Measurements from ENCODE around the gene CLDN6.

The CLDN6 gene

DNA sequence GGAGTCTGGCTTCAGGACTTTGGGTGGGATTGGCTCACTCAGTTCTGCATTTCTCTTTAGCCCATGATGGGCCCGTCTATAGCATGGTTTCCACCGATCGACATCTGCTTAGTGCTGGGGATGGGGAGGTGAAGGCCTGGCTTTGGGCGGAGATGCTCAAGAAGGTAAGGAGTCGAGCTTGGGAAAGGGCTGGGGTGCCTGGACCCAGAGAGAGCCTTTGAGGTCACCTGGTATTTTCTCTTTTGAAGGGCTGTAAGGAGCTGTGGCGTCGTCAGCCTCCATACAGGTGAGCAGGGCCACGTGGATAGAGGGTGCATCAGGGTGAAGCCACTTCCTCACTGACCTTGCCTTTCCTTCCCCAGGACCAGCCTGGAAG is 8.0 kb upstream of the CLDN6 start:
- Histone ChIP-seq H3K27ac (ENCODE audit: low read depth, low read length) (no peak overlapping the region), H3K4me1 (ENCODE audit: control insufficient read depth, insufficient read depth, low read length) (peaks cover 32% of the 10 kb centered on the region), H3K9me3 (ENCODE audit: control insufficient read depth, insufficient read depth, low read depth, low read length) (no peaks in the 10 kb centered on the region), H3K27me3 (ENCODE audit: control insufficient read depth, insufficient read depth, low read length) (peaks cover 26% of the 10 kb centered on the region), H3K4me3 (ENCODE audit: low read depth, low read length) (no peak overlapping the region), H3K36me3 (ENCODE audit: control insufficient read depth, insufficient read depth, low read length) (peaks cover 36% of the 10 kb centered on the region), H3K9ac (ENCODE audit: low read length) (no peak overlapping the region)

DNA sequence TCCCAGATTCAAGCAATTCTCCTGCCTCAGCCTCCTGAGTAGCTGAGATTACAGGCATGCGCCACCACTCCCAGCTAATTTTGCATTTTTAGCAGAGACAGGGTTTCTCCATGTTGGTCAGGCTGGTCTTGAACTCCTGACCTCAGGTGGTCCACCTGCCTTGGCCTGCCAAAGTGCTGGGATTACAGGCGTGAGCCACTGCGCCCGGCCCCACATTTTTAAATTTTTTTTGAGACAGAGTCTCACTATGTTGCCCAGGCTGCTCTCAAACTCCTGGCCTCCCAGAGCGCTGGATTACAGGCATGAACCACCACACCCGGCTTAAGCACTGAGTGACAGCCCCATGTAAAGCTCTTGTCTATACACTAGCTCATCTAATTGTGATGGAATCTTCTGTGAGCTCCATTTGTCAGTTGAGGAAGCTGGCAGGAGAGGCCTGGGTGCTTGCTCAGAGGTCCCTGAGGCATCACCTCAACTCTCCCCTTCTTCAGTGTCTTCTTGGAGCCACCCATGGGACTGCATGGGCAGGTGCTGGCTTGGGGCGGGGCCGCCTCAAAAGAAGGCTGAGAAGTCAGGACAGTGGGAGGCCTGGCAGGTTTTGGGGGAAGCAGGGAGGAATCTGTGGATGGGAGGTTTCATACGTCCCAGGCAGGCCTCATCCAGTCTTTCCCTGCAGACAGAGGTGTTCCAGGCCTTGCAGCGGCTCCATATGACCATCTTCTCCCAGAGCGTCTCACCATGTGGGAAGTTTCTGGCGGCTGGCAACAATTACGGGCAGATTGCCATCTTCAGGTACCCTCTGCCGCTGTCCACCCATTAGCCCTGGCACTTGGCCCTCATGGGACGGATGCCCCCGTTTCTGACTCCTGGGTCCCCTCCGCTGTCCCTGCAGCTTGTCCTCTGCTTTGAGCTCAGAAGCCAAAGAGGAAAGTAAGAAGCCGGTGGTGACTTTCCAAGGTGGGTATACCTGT is 7.3 kb upstream of the CLDN6 start:
- no peaks in the 10 kb centered on the region for H3K9me3 ChIP-seq (ENCODE audit: control insufficient read depth, insufficient read depth, low read depth, low read length)
- no peak overlapping the region for H3K9ac ChIP-seq (ENCODE audit: low read length)
- H3K27me3 ChIP-seq (ENCODE audit: control insufficient read depth, insufficient read depth, low read length), result peaks cover 19% of the 10 kb centered on the region
- H3K36me3 ChIP-seq (ENCODE audit: control insufficient read depth, insufficient read depth, low read length), result peaks cover 36% of the 10 kb centered on the region
- peaks cover 30% of the 10 kb centered on the region for H3K4me1 ChIP-seq (ENCODE audit: control insufficient read depth, insufficient read depth, low read length)
- no peak overlapping the region for H3K4me3 ChIP-seq (ENCODE audit: low read depth, low read length)
- no peak overlapping the region for H3K27ac ChIP-seq (ENCODE audit: low read depth, low read length)

DNA sequence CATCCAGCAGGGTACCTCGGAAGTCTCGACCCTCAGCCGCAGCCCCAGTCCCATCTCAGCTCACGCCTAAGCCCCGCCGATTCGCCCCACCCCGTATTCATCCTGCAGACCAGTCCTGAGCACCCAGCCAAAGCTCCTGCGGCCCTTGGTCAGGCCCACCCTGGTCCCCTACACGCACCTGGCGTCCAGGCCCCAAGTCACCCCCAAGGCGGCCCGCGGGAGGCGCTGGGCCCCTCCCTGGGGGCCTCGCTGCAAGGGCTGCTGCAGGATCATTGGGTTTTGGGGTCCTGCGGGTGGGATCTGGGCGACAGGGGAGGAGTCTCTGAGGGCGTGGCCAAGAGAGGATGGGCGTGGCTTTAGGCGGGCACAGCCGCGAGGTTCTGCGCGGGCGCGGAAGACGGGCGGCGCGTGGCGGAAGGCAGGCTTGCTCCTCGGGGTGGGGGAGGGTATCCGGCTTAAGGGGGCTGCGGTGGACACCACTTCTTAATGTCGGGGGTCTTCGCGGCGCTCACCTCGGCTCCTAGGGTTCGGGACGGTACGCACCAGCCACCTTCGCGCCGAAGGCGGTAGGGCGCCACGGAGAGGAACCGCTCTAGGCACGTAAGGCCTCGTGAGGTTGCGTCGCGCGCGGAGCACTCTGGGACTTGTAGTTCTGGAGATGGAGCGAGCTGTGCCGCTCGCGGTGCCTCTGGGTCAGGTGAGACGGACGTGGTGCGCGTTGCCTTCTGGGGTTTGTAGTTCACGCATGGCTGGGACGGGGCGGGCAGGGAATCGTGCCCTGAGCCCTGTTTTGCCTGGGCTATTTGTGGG is 5.9 kb upstream of the CLDN6 start, which contains the start of the genes HCFC1R1 and THOC6:
HCFC1R1 (minus strand) TSS at position 274 of the 810 bp plus-strand sequence; CDS start at position 273, 1 bp downstream.
THOC6 (plus strand) TSS at position 367 of the 810 bp plus-strand sequence; CDS start at position 659, 292 bp downstream.
- Histone ChIP-seq H3K36me3 (ENCODE audit: control insufficient read depth, insufficient read depth, low read length) (peaks cover 36% of the 10 kb centered on the region), H3K9me3 (ENCODE audit: control insufficient read depth, insufficient read depth, low read depth, low read length) (no peaks in the 10 kb centered on the region), H3K27ac (ENCODE audit: low read depth, low read length) (peak within 1 kb of the TSS; percentile 99), H3K9ac (ENCODE audit: low read length) (peak within 1 kb of the TSS; percentile 98), H3K27me3 (ENCODE audit: control insufficient read depth, insufficient read depth, low read length) (peaks cover 5% of the 10 kb centered on the region; the same call in 1 of the 2 replicates), H3K4me1 (ENCODE audit: control insufficient read depth, insufficient read depth, low read length) (peaks cover 30% of the 10 kb centered on the region), H3K4me3 (ENCODE audit: low read depth, low read length) (peak within 1 kb of the TSS; percentile 94)

DNA sequence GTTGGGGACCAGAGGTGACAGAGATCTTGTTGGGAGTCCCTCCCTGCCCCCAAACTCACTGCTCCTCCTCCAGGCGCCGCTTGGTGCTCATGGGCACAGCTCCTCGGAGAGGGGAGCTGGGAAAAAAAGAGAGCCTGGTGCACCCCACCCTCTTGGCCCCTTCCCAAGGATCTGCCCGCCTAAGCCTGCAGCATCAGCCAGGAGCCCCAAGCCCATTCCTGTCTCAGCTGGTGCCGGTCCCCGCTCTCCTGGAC is 5.4 kb upstream of the CLDN6 start:
- Histone ChIP-seq H3K36me3 (ENCODE audit: control insufficient read depth, insufficient read depth, low read length) (peaks cover 36% of the 10 kb centered on the region), H3K9ac (ENCODE audit: low read length) (peak overlapping the region; percentile 98), H3K27ac (ENCODE audit: low read depth, low read length) (peak overlapping the region; percentile 99; the same call in 1 of the 2 replicates), H3K9me3 (ENCODE audit: control insufficient read depth, insufficient read depth, low read depth, low read length) (no peaks in the 10 kb centered on the region), H3K4me1 (ENCODE audit: control insufficient read depth, insufficient read depth, low read length) (peaks cover 28% of the 10 kb centered on the region), H3K4me3 (ENCODE audit: low read depth, low read length) (peak overlapping the region; percentile 94), H3K27me3 (ENCODE audit: control insufficient read depth, insufficient read depth, low read length) (no peaks in the 10 kb centered on the region)

DNA sequence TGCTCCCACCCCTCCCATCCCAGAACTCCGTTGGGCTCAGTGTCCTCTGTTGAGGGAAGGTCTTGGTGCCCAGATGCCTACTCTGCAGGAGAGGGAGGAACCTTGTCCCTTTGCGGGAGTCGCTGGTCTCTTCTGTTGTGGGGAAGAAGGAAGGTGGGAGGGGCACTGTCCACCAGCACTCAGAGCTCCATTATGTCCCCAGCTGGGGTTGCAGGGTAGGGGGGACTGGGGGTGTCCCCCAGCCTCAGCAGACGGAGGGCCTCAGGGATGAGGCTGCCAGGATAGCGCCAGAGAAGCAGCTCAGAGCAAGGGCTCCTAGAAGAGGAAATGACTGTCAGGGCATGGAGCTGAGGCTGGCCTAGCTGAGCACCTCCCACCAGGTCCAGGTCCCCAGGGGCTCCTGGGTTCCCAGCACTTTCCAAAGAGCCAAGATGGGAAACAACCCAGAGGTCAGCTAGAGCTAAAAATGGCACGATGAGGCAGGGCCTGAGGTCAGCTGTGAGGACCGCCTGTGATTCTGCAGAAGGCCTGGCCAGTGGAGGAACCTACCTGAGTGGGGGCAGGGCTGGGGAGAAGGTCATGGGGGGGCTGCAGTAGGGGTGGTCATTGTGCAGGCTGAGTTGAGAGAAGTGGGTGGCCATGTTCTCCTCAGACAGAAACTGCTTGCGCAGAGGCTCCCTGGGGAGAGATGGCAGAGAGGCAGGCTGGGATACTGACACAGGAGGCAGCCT is 4.9 kb upstream of the CLDN6 start:
- H3K9me3 ChIP-seq (ENCODE audit: control insufficient read depth, insufficient read depth, low read depth, low read length), result no peaks in the 10 kb centered on the region
- peak overlapping the region; percentile 94 for H3K4me3 ChIP-seq (ENCODE audit: low read depth, low read length)
- H3K4me1 ChIP-seq (ENCODE audit: control insufficient read depth, insufficient read depth, low read length), result peaks cover 28% of the 10 kb centered on the region
- peaks cover 36% of the 10 kb centered on the region for H3K36me3 ChIP-seq (ENCODE audit: control insufficient read depth, insufficient read depth, low read length)
- no peaks in the 10 kb centered on the region for H3K27me3 ChIP-seq (ENCODE audit: control insufficient read depth, insufficient read depth, low read length)
- H3K9ac ChIP-seq (ENCODE audit: low read length), result peak overlapping the region; percentile 98
- H3K27ac ChIP-seq (ENCODE audit: low read depth, low read length), result peak overlapping the region; percentile 99

DNA sequence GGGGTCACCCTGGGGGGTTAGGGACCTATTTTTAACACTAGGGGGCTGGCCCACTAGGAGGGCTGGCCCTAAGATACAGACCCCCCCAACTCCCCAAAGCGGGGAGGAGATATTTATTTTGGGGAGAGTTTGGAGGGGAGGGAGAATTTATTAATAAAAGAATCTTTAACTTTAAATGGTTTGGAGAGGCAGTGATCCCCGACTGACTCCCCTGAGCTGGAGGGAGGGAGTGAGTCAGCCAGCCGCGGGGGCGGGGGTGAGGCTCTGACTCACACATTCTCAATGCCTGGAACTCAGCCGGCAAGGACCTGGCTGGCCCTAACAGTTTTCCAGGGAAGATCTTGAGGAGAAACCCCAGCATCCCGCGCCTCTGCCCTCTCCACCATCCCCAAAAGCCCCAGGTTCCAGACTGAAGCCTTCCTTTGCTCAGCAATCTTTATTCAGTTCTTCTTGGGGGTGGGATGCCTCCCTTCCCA is 4.3 kb upstream of the CLDN6 start:
- H3K9ac ChIP-seq (ENCODE audit: low read length), result peak overlapping the region; percentile 98
- no peaks in the 10 kb centered on the region for H3K27me3 ChIP-seq (ENCODE audit: control insufficient read depth, insufficient read depth, low read length)
- peaks cover 22% of the 10 kb centered on the region for H3K4me1 ChIP-seq (ENCODE audit: control insufficient read depth, insufficient read depth, low read length)
- peaks cover 34% of the 10 kb centered on the region for H3K36me3 ChIP-seq (ENCODE audit: control insufficient read depth, insufficient read depth, low read length)
- peak overlapping the region; percentile 94 for H3K4me3 ChIP-seq (ENCODE audit: low read depth, low read length)
- peak overlapping the region; percentile 99 for H3K27ac ChIP-seq (ENCODE audit: low read depth, low read length)
- no peaks in the 10 kb centered on the region for H3K9me3 ChIP-seq (ENCODE audit: control insufficient read depth, insufficient read depth, low read depth, low read length)

DNA sequence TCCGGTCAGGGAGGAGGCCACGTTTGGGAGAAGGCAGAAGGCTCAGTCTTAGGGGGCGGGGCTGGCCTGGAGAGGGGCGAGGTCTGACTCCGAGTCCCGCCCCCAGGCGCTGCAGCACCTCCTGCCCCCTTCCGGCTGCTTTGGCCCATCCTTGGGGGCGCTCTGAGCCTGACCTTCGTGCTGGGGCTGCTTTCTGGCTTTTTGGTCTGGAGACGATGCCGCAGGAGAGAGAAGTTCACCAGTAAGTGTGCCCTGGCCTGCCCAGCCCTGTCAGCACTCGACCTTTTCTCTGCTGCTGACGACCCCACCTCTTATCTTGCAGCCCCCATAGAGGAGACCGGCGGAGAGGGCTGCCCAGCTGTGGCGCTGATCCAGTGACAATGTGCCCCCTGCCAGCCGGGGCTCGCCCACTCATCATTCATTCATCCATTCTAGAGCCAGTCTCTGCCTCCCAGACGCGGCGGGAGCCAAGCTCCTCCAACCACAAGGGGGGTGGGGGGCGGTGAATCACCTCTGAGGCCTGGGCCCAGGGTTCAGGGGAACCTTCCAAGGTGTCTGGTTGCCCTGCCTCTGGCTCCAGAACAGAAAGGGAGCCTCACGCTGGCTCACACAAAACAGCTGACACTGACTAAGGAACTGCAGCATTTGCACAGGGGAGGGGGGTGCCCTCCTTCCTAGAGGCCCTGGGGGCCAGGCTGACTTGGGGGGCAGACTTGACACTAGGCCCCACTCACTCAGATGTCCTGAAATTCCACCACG is 3.6 kb upstream of the CLDN6 start:
- H3K36me3 ChIP-seq (ENCODE audit: control insufficient read depth, insufficient read depth, low read length), result peaks cover 27% of the 10 kb centered on the region
- H3K9ac ChIP-seq (ENCODE audit: low read length), result peak overlapping the region; percentile 98
- peaks cover 22% of the 10 kb centered on the region for H3K4me1 ChIP-seq (ENCODE audit: control insufficient read depth, insufficient read depth, low read length)
- peak overlapping the region; percentile 94 for H3K4me3 ChIP-seq (ENCODE audit: low read depth, low read length)
- peak overlapping the region; percentile 99 for H3K27ac ChIP-seq (ENCODE audit: low read depth, low read length)
- H3K27me3 ChIP-seq (ENCODE audit: control insufficient read depth, insufficient read depth, low read length), result no peaks in the 10 kb centered on the region
- H3K9me3 ChIP-seq (ENCODE audit: control insufficient read depth, insufficient read depth, low read depth, low read length), result no peaks in the 10 kb centered on the region

DNA sequence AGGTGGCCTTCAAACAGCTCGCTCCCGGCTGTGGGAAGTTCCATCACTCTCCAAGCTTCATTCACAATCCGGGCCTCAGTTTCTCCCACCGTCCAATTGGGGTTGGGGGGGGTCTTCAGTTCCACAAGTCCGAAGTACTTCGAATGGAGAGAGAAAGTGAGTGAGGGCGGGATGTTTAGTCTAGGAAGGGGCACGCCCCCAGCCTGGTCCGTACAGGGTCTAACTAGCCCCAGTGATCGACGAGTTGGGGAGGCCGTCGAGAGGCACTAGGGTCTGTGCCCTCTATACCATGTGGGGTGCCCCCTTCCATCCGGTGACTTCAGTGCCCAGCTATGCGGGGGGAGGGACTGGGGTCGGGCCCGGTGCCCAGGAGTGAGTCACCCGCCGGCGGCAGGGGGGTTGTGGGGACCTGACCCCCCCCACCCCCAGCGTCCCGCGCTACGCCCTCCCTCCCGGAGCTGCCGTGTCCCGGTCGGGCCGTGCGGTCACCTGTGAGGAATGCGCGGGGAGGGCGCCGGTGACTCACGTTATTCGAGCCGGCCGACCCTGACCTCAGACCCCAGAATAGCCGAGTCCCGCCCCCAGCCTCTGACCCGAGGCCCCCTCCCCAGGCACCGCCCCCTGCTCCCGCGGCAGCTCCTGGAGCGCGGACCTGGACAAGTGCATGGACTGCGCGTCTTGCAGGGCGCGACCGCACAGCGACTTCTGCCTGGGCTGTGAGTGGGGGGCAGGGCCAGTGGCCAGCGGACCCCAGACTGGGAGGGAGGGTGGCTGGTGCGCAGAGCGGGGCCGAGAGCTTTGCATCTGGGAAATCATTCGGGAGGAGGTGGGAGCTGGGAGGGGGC is 2.8 kb upstream of the CLDN6 start:
- Histone ChIP-seq H3K27ac (ENCODE audit: low read depth, low read length) (peak overlapping the region; percentile 99), H3K4me1 (ENCODE audit: control insufficient read depth, insufficient read depth, low read length) (peaks cover 27% of the 10 kb centered on the region), H3K4me3 (ENCODE audit: low read depth, low read length) (peak overlapping the region; percentile 94), H3K27me3 (ENCODE audit: control insufficient read depth, insufficient read depth, low read length) (no peaks in the 10 kb centered on the region), H3K9ac (ENCODE audit: low read length) (peak overlapping the region; percentile 98), H3K9me3 (ENCODE audit: control insufficient read depth, insufficient read depth, low read depth, low read length) (no peaks in the 10 kb centered on the region), H3K36me3 (ENCODE audit: control insufficient read depth, insufficient read depth, low read length) (peaks cover 25% of the 10 kb centered on the region)

DNA sequence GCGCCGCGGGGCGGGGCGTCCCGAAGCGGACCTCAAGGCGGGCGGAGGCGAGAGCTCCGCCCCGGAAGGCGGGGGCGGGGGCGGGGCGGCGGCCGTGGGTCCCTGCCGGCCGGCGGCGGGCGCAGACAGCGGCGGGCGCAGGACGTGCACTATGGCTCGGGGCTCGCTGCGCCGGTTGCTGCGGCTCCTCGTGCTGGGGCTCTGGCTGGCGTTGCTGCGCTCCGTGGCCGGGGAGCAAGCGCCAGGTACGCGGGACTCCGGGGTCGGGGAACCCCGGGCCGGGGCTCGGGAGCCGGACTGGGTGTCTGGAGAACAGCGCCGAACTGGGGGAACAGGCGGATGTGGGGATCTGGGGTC is 2.2 kb upstream of the CLDN6 start, which contains the start of gene TNFRSF12A:
TNFRSF12A (plus strand) TSS at position 122 of the 357 bp plus-strand sequence; CDS start at position 152, 30 bp downstream.
- H3K4me3 ChIP-seq (ENCODE audit: low read depth, low read length), result peak within 1 kb of the TSS; percentile 94
- H3K27me3 ChIP-seq (ENCODE audit: control insufficient read depth, insufficient read depth, low read length), result no peaks in the 10 kb centered on the region
- H3K9me3 ChIP-seq (ENCODE audit: control insufficient read depth, insufficient read depth, low read depth, low read length), result no peaks in the 10 kb centered on the region
- peaks cover 31% of the 10 kb centered on the region for H3K4me1 ChIP-seq (ENCODE audit: control insufficient read depth, insufficient read depth, low read length)
- peak within 1 kb of the TSS; percentile 98 for H3K9ac ChIP-seq (ENCODE audit: low read length)
- H3K27ac ChIP-seq (ENCODE audit: low read depth, low read length), result peak within 1 kb of the TSS; percentile 99
- H3K36me3 ChIP-seq (ENCODE audit: control insufficient read depth, insufficient read depth, low read length), result peaks cover 24% of the 10 kb centered on the region
